Liver (tissue), 9 donors: ENCODE measurements around the gene MPC1. TPM values are rescaled to one million over a fixed set of nuclear protein-coding genes. Genes with fewer than 3 reads are reported as not detected.
A peak's percentile ranks its signal among the peaks of the same experiment; 100 is the strongest.

Experiments used
- DNase-seq: peaks from one replicate; pipeline ENCODE4 v3.0.0-alpha.2; 2017; ENCODE audit warnings: low spot score
- H3K27ac ChIP-seq, 2 donors: one replicate each; pipeline ENCODE4 v1.7.0; 2013; ENCODE audit warnings: inconsistent platforms in 2 of 2, low read length in 2 of 2, control low read depth in 1 of 2, low read depth in 1 of 2, mild to moderate bottlenecking in 1 of 2
- H3K27me3 ChIP-seq, 4 donors: one replicate each; pipeline versions ENCODE4 v1.6.1 to v1.7.0; 2013; ENCODE audit warnings: low read length in 3 of 4, inconsistent platforms in 1 of 4, mild to moderate bottlenecking in 1 of 4, moderate library complexity in 1 of 4; ENCODE audit not compliant: control insufficient read depth in 4 of 4, insufficient read depth in 4 of 4
- H3K36me3 ChIP-seq, 4 donors: one replicate each; pipeline versions ENCODE4 v1.6.1 to v1.7.0; 2013; ENCODE audit warnings: low read length in 3 of 4, mild to moderate bottlenecking in 3 of 4, low read depth in 1 of 4, moderate library complexity in 1 of 4; ENCODE audit not compliant: control insufficient read depth in 4 of 4, insufficient read depth in 3 of 4
- H3K4me1 ChIP-seq, 4 donors: one replicate each; pipeline versions ENCODE4 v1.6.1 to v1.7.0; 2013; ENCODE audit warnings: low read length in 3 of 4, mild to moderate bottlenecking in 3 of 4, moderate library complexity in 1 of 4; ENCODE audit not compliant: control insufficient read depth in 4 of 4, insufficient read depth in 4 of 4
- H3K4me3 ChIP-seq, 3 donors: one replicate each; pipeline versions ENCODE4 v1.6.1 to v1.7.0; 2013; ENCODE audit warnings: low read length in 3 of 3, control low read depth in 1 of 3, low read depth in 1 of 3, mild to moderate bottlenecking in 1 of 3
- H3K9ac ChIP-seq, 2 donors: one replicate each; pipeline ENCODE4 v1.7.0; 2013; ENCODE audit warnings: low read length in 2 of 2, mild to moderate bottlenecking in 2 of 2, moderate library complexity in 2 of 2, control low read depth in 1 of 2, low read depth in 1 of 2
- H3K9me3 ChIP-seq, 4 donors: one replicate each; pipeline versions ENCODE4 v1.6.1 to v1.7.0; 2013; ENCODE audit warnings: low read length in 3 of 4; ENCODE audit not compliant: control insufficient read depth in 4 of 4
- ATF3 ChIP-seq: IDR thresholded peaks from 2 replicates; pipeline ENCODE4 v1.6.1; 2016; ENCODE audit warnings: antibody characterized with exemption
- CTCF ChIP-seq: fragments of 150-350 bp; IDR thresholded peaks from 2 replicates; pipeline ENCODE4 v1.5.1; 2017; ENCODE audit warnings: improper control_type of control experiment, low read depth, low read length; ENCODE audit not compliant: missing input control
- EGR1 ChIP-seq, 2 donors: IDR thresholded peaks; 2 replicates each; pipeline ENCODE4 v1.6.1; 2016 to 2018; ENCODE audit warnings: antibody characterized with exemption in 2 of 2, low read depth in 2 of 2
- FOXA1 ChIP-seq: IDR thresholded peaks from 2 replicates; pipeline ENCODE4 v1.6.1; 2016; ENCODE audit warnings: antibody characterized with exemption
- FOXA2 ChIP-seq: IDR thresholded peaks from 2 replicates; pipeline ENCODE4 v1.6.1; 2016; ENCODE audit warnings: antibody characterized with exemption
- GABPA ChIP-seq, 2 donors: IDR thresholded peaks in 1 of 2; conservative IDR thresholded peaks in 1 of 2; 2 replicates each; pipeline ENCODE4 v1.6.1; 2016; ENCODE audit warnings: antibody characterized with exemption in 2 of 2, mild to moderate bottlenecking in 1 of 2, moderate library complexity in 1 of 2
- HNF4A ChIP-seq, 2 donors: conservative IDR thresholded peaks; 2 replicates each; pipeline ENCODE4 v1.6.1; 2016; ENCODE audit warnings: antibody characterized with exemption in 2 of 2, mild to moderate bottlenecking in 2 of 2
- HNF4G ChIP-seq: IDR thresholded peaks from 2 replicates; pipeline ENCODE4 v1.6.1; 2016; ENCODE audit warnings: antibody characterized with exemption
- JUND ChIP-seq, 2 donors: IDR thresholded peaks; 2 replicates each; pipeline ENCODE4 v1.6.1; 2016; ENCODE audit warnings: antibody characterized with exemption in 2 of 2
- MAX ChIP-seq: IDR thresholded peaks from 2 replicates; pipeline ENCODE4 v1.6.1; 2016; ENCODE audit warnings: antibody characterized with exemption
- NR2F2 ChIP-seq: IDR thresholded peaks from 2 replicates; pipeline ENCODE4 v1.6.1; 2016; ENCODE audit warnings: antibody characterized with exemption
- RAD21 ChIP-seq, 2 donors: IDR thresholded peaks; 2 replicates each; pipeline ENCODE4 v1.6.1; 2016; ENCODE audit warnings: antibody characterized with exemption in 2 of 2, mild to moderate bottlenecking in 2 of 2
- REST ChIP-seq: IDR thresholded peaks from 2 replicates; pipeline ENCODE4 v1.6.1; 2016; ENCODE audit warnings: antibody characterized with exemption, mild to moderate bottlenecking
- RXRA ChIP-seq, 2 donors: IDR thresholded peaks; 2 replicates each; pipeline ENCODE4 v1.6.1; 2017 to 2018; ENCODE audit warnings: antibody characterized with exemption in 2 of 2, mild to moderate bottlenecking in 1 of 2
- SP1 ChIP-seq: IDR thresholded peaks from 2 replicates; pipeline ENCODE4 v1.6.1; 2018; ENCODE audit warnings: antibody characterized with exemption, mild to moderate bottlenecking
- TAF1 ChIP-seq: conservative IDR thresholded peaks from 2 replicates; pipeline ENCODE4 v1.6.1; 2016; ENCODE audit warnings: antibody characterized with exemption, mild to moderate bottlenecking
- YY1 ChIP-seq: IDR thresholded peaks from 2 replicates; pipeline ENCODE4 v1.6.1; 2016; ENCODE audit warnings: antibody characterized with exemption, mild to moderate bottlenecking
- ZBTB33 ChIP-seq: IDR thresholded peaks from 2 replicates; pipeline ENCODE4 v1.6.1; 2016; ENCODE audit warnings: antibody characterized with exemption
- WGBS: extraction: QIAGEN DNeasy Blood & Tissue Kit; methylation state at CpG from one replicate; pipeline ENCODE4 v1.1.7; 2013; 5-methylcytosine and 5-hydroxymethylcytosine counted together
- polyA plus RNA-seq, 2 donors: library from polyadenylated mRNA; stranded (reverse) in 1 of 2; unstranded in 1 of 2; fragments of 200-250 nt in 1 of 2; fragments of >200 nt in 1 of 2; fragmentation: Nextera tagmentation in 1 of 2; extraction: Ambion mirVana in 1 of 2; gene quantifications; one replicate each; pipeline versions ENCODE4 v1.2.1 to v1.2.3, GENCODE V29; 2013 to 2015
- total RNA-seq, 2 donors: library from RNA; depleted of rRNA; stranded (reverse); fragments of >200 nt; gene quantifications; one replicate each; pipeline ENCODE4 v1.2.3, GENCODE V29; 2014
- donor health status: healthy.
- donor health status: healthy.
- donor health status: healthy.
- donor health status: healthy.
- donor health status: healthy.

The MPC1 gene
- total and polyA plus RNA-seq, 4 donors: 79.7 to 478 (median 237) TPM

GRCh38 chr6:166365806-166366205, 16.9 kb downstream of the MPC1 start:
- no peak for TF ChIP-seq REST
- TF ChIP-seq FOXA1: no peak
- TF ChIP-seq JUND (IDR thresholded peaks at IDR 0.05): no peak
- no peak for TF ChIP-seq YY1
- TF ChIP-seq EGR1 (IDR thresholded peaks at IDR 0.05; ENCODE audit: low read depth in 2 of 2): no peak
- no peak for TF ChIP-seq TAF1
- no peak for TF ChIP-seq NR2F2
- TF ChIP-seq MAX: no peak
- no peak for TF ChIP-seq ATF3
- TF ChIP-seq RXRA (IDR thresholded peaks at IDR 0.05): no peak
- TF ChIP-seq FOXA2: no peak
- TF ChIP-seq CTCF: no peak
- no peak for TF ChIP-seq GABPA (IDR thresholded peaks at IDR 0.05 in 1 of 2, conservative IDR thresholded peaks at IDR 0.05 in 1 of 2)
- no peak for TF ChIP-seq SP1
- TF ChIP-seq RAD21 (IDR thresholded peaks at IDR 0.05): no peak
- no peak for TF ChIP-seq ZBTB33
- TF ChIP-seq HNF4G: no peak
- TF ChIP-seq HNF4A (conservative IDR thresholded peaks at IDR 0.05): no peak
- 49% methylated on average over 6 of the region's 6 CpGs for WGBS
- peaks cover 11 to 24% (median 20%) of the 10 kb centered on the region in 4 donors for H3K36me3 ChIP-seq

More at GRCh38 chr6:166365806-166366205, 16.9 kb downstream of the MPC1 start:
- Histone ChIP-seq H3K27me3 (no peaks in the 10 kb centered on the region), H3K4me1 (peaks cover 8 to 29% (median 20%) of the 10 kb centered on the region in 4 donors), H3K9me3 (no peaks in the 10 kb centered on the region), H3K27ac (peak overlapping the region in 1 of 2 donors; percentile 13), H3K4me3 (no peak overlapping the region), H3K9ac (no peak overlapping the region)
- no peak for DNase-seq
